GM12878 (cell line): ENCODE data around the gene TBX5. TPM values are rescaled to one million over a fixed set of nuclear protein-coding genes. Genes with fewer than 3 reads are reported as not detected.

Source experiments
- ATAC-seq: fragments of 200-7000 bp; cut with Tn5 transposase; 3 replicates; pipeline ENCODE4 v1.9.1; 2020; ENCODE audit warnings: mild to moderate bottlenecking, moderate library complexity
- BruUV-seq: library from RNA; stranded (reverse); fragments of 400-500 nt; replicated peaks from 2 replicates; lab custom pipeline; 2021; lab: Mats Ljungman, UMichigan
- CTCF ChIA-PET: fragments of 300-600 bp; sonication (Branson Sonifier 250); formaldehyde crosslinking; extraction: SDS; loops from one replicate; lab custom pipeline; 2021; ENCODE audit warnings: inconsistent platforms; lab: Yijun Ruan, JAX
- POLR2A ChIA-PET: fragments of 350-600 bp; formaldehyde crosslinking; extraction: SDS; loops from one replicate; lab custom pipeline; 2021; ENCODE audit warnings: inconsistent platforms; lab: Charles Lee
- RAD21 ChIA-PET: fragments of 300-600 bp; sonication (Branson Sonifier 250); formaldehyde crosslinking; loops from one replicate; lab custom pipeline; 2023; ENCODE audit warnings: antibody characterized with exemption; ENCODE audit not compliant: unreplicated experiment; lab: Charles Lee
- SMC1A ChIA-PET: fragments of 300-600 bp; sonication (Branson Sonifier 250); formaldehyde crosslinking; loops from one replicate; lab custom pipeline; 2023; ENCODE audit not compliant: unreplicated experiment, uncharacterized antibody; lab: Charles Lee
- DNase-seq: peaks from one replicate; pipeline ENCODE4 v3.0.0-alpha.2; 2011; ENCODE audit warnings: low read depth, low spot score
- FAIRE-seq: peaks from 3 replicates; lab custom pipeline; 2011; peaks lifted over from hg19 to GRCh38; lab: Jason Lieb, UNC
- H2AFZ ChIP-seq: 2 replicates; pipeline ENCODE4 v1.6.0; 2011; ENCODE audit warnings: low read depth, low read length, control low read depth; ENCODE audit not compliant: control insufficient read depth
- H3K27ac ChIP-seq: 2 replicates; pipeline ENCODE4 v1.5.1; 2011; ENCODE audit warnings: control low read depth; ENCODE audit not compliant: control insufficient read depth, insufficient read depth
- H3K27me3 ChIP-seq, 2 experiments: replicated peaks in 1 of 2; 2 replicates each; pipeline versions ENCODE4 v1.6.0 to v1.6.1; 2011; ENCODE audit warnings: low read length in 1 of 2; ENCODE audit not compliant: control insufficient read depth in 2 of 2, insufficient read depth in 2 of 2
- H3K36me3 ChIP-seq, 2 experiments: 2 replicates each; pipeline ENCODE4 v1.5.1; 2011; ENCODE audit warnings: low read length in 1 of 2; ENCODE audit not compliant: control insufficient read depth in 2 of 2, insufficient read depth in 2 of 2
- H3K4me1 ChIP-seq: 2 replicates; pipeline ENCODE4 v1.6.1; 2011; ENCODE audit warnings: mild to moderate bottlenecking, low read length, moderate library complexity, mixed read lengths; ENCODE audit not compliant: control insufficient read depth, insufficient read depth
- H3K4me2 ChIP-seq: 2 replicates; pipeline ENCODE4 v1.6.0; 2011; ENCODE audit warnings: control low read depth; ENCODE audit not compliant: control insufficient read depth, insufficient read depth
- H3K4me3 ChIP-seq: fragments of 200-600 bp; sonication (generic); 2 replicates; pipeline ENCODE4 v1.5.1; 2016
- H3K79me2 ChIP-seq: 2 replicates; pipeline ENCODE4 v1.6.0; 2011; ENCODE audit warnings: low read length; ENCODE audit not compliant: control insufficient read depth, insufficient read depth
- H3K9ac ChIP-seq: 2 replicates; pipeline ENCODE4 v1.8.0; 2011; ENCODE audit warnings: low read length, control low read depth, mixed read lengths; ENCODE audit not compliant: control insufficient read depth, insufficient read depth
- H3K9me3 ChIP-seq: replicated peaks from 3 replicates; pipeline ENCODE4 v1.5.1; 2011; ENCODE audit warnings: mild to moderate bottlenecking, low read length; ENCODE audit not compliant: control insufficient read depth, insufficient read depth
- H4K20me1 ChIP-seq: 2 replicates; pipeline ENCODE4 v1.6.0; 2011; ENCODE audit not compliant: control insufficient read depth, insufficient read depth
- BCL11A ChIP-seq: IDR thresholded peaks from 2 replicates; pipeline ENCODE4 v1.6.1; 2011; ENCODE audit warnings: low read depth, low read length
- EZH2 ChIP-seq: IDR thresholded peaks from 2 replicates; pipeline ENCODE4 v1.6.1; 2012; ENCODE audit warnings: low read depth, mild to moderate bottlenecking, control low read depth, inconsistent platforms, low read length, borderline replicate concordance; ENCODE audit not compliant: control insufficient read depth
- FOXM1 ChIP-seq: IDR thresholded peaks from 2 replicates; pipeline ENCODE4 v1.6.1; 2012; ENCODE audit warnings: low read depth, mild to moderate bottlenecking, inconsistent platforms, low read length, moderate library complexity
- HCFC1 ChIP-seq: fragments of 150-350 bp; IDR thresholded peaks from 2 replicates; pipeline ENCODE4 v1.6.1; 2014; ENCODE audit warnings: low read length
- NBN ChIP-seq: fragments of 450-650 bp; IDR thresholded peaks from 2 replicates; pipeline ENCODE4 v1.6.1; 2016
- NR2F1 ChIP-seq: fragments of 450-650 bp; conservative IDR thresholded peaks from 2 replicates; pipeline ENCODE4 v1.6.1; 2017; ENCODE audit warnings: mild to moderate bottlenecking
- PAX8 ChIP-seq: fragments of 450-650 bp; IDR thresholded peaks from 2 replicates; pipeline ENCODE4 v1.6.1; 2017; ENCODE audit warnings: mild to moderate bottlenecking, moderate library complexity
- RB1 ChIP-seq: fragments of 450-650 bp; formaldehyde crosslinking; IDR thresholded peaks from 2 replicates; pipeline ENCODE4 v1.6.1; 2017; ENCODE audit warnings: mild to moderate bottlenecking, borderline replicate concordance
- SMAD1 ChIP-seq: fragments of 450-650 bp; IDR thresholded peaks from 2 replicates; pipeline ENCODE4 v1.6.1; 2018; ENCODE audit warnings: mild to moderate bottlenecking, low read depth; ENCODE audit not compliant: partially characterized antibody
- SRF ChIP-seq, 2 experiments: IDR thresholded peaks; 2 replicates each; pipeline ENCODE4 v1.6.1; 2011; ENCODE audit warnings: low read depth in 2 of 2, low read length in 2 of 2, mild to moderate bottlenecking in 1 of 2, moderate library complexity in 1 of 2
- TCF7 ChIP-seq: IDR thresholded peaks from 2 replicates; pipeline ENCODE4 v1.6.1; 2014; ENCODE audit warnings: antibody characterized with exemption, borderline replicate concordance
- WRNIP1 ChIP-seq: IDR thresholded peaks from 2 replicates; pipeline ENCODE4 v1.6.1; 2011; ENCODE audit warnings: low read depth, low read length, improper control_type of control experiment, borderline replicate concordance
- ZNF274 ChIP-seq: IDR thresholded peaks from one replicate; pipeline ENCODE4 v1.8.0; 2011; ENCODE audit not compliant: insufficient read length, insufficient read depth
- WGBS: methylation state at CpG from one replicate; pipeline ENCODE4 v1.1.6; 2016; ENCODE audit warnings: low lambda C conversion rate; ENCODE audit not compliant: insufficient replicate concordance, insufficient coverage; ENCODE audit errors: missing lambda C conversion rate; 5-methylcytosine and 5-hydroxymethylcytosine counted together
- in situ Hi-C: fragments of 300-500 bp; cut with MboI; formaldehyde crosslinking; loops from 9 replicates; pipeline ENCODE4 v1.14.3; 2018; ENCODE audit warnings: mixed read lengths
- intact Hi-C: fragments of 100-400 bp; cut with micrococcal nuclease; formaldehyde crosslinking; loops from one replicate; pipeline ENCODE4 v1.14.2; 2022; ENCODE audit not compliant: unreplicated experiment
- polyA plus RNA-seq, 11 experiments: library from polyadenylated mRNA; depleted of rRNA in 4 of 11; unstranded in 6 of 11; stranded (reverse) in 5 of 11; fragments of >200 nt; fragmentation: Nextera tagmentation in 4 of 11; fragmentation: Illumina TruSeq in 1 of 11; extraction: Ambion mirVana in 4 of 11; extraction: Trizol in 1 of 11; gene quantifications; 1 replicate in 1 of 11; 2 replicates in 10 of 11; pipeline versions ENCODE4 v1.2.1 to v1.2.3, GENCODE V29; 2011 to 2016; ENCODE audit warnings: inconsistent platforms in 2 of 11, missing spikeins in 2 of 11, low read depth in 1 of 11
- total RNA-seq, 4 experiments: library from RNA; depleted of rRNA in 3 of 4; stranded (reverse); fragments of >200 nt in 3 of 4; fragmentation: Illumina TruSeq in 1 of 4; extraction: Trizol in 1 of 4; gene quantifications; 2 replicates each; pipeline versions ENCODE4 v1.2.1 to v1.2.3, GENCODE V29; 2013 to 2021

Gene TBX5
- total and polyA plus RNA-seq, 10 of the 15 experiments (the other 5 are each of a cell fraction or from before 2014, with no cell fraction given), result 0.04 TPM; not detected in 9

DNA sequence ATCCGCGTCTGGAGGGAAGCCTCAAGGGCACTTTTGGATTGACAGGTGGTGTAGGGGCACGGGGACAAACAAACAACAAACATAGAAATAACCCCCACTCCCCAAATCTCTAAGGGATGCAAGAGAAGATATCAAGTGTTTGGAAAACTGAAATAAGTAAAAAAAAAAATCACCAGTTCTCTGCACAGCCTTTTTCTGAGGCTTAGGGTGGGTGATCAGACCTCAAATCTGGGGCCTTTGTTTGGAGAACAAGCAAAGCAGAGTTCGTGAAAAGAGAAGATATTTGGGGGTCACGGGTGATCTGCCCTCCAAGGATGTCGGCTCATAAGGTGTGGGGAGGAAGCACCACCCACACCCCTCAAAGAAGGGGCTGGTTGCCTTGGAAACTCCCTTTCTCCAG, 10.7 kb downstream of the TBX5 start:
- Histone ChIP-seq H2AFZ (no peak overlapping the region), H3K4me3 (no peak overlapping the region), H3K27me3 (peaks cover 14 to 21% of the 10 kb centered on the region in 2 experiments), H3K9me3 (no peaks in the 10 kb centered on the region), H3K9ac (no peak overlapping the region), H3K4me1 (no peaks in the 10 kb centered on the region), H3K27ac (no peak overlapping the region), H3K79me2 (no peaks in the 10 kb centered on the region), H3K36me3 (no peaks in the 10 kb centered on the region), H3K4me2 (no peak overlapping the region), H4K20me1 (no peaks in the 10 kb centered on the region)
- ChIA-PET RAD21 (no interaction called here), SMC1A (no interaction called here), CTCF (no interaction called here), POLR2A (no interaction called here)
- 0% methylated on average over 6 of the region's 6 CpGs for WGBS
- BruUV-seq, result no TSS peak
- in situ Hi-C loops, result no loop called here
- no peak for TF ChIP-seq RB1
- TF ChIP-seq SRF (IDR thresholded peaks at IDR 0.05; ENCODE audit: low read depth in 2 of 2, low read length in 2 of 2), result no peak
- TF ChIP-seq BCL11A, result no peak
- no peak for TF ChIP-seq NBN
- TF ChIP-seq HCFC1, result no peak
- no peak for TF ChIP-seq NR2F1
- TF ChIP-seq TCF7, result no peak
- no peak for TF ChIP-seq WRNIP1
- no peak for TF ChIP-seq SMAD1
- TF ChIP-seq FOXM1, result no peak
- TF ChIP-seq ZNF274, result no peak
- TF ChIP-seq EZH2, result no peak
- no peak for TF ChIP-seq PAX8
- intact Hi-C loops, result no loop called here
- ATAC-seq, result no peak
- DNase-seq, result no peak
- no peak for FAIRE-seq
